H54 (cell line): ENCODE measurements around the gene CELF1.
"Not testable (repeated sequence)": the region's sequence is repeated elsewhere in the genome, so short reads cannot be mapped to it uniquely, and the experiment has no call there.

Experiments used
- DNase-seq: peaks from one replicate; pipeline ENCODE4 v3.0.0; 2011; ENCODE audit warnings: low spot score, mixed read lengths; ENCODE audit not compliant: insufficient read length
- FAIRE-seq: peaks from 3 replicates; lab custom pipeline; 2011; peaks lifted over from hg19 to GRCh38; lab: Jason Lieb, UNC
- POLR2A ChIP-seq: IDR thresholded peaks from 2 replicates; pipeline ENCODE4 v1.6.1; 2011; ENCODE audit warnings: low read depth, mild to moderate bottlenecking, low read length

The CELF1 gene

GRCh38 chr11:47466701-47467250, 86.2 kb downstream of the CELF1 start:
- DNase-seq = peak; percentile 85
- no peak for TF ChIP-seq POLR2A
- peak; percentile 89 for FAIRE-seq

GRCh38 chr11:47466201-47466600, 86.7 kb downstream of the CELF1 start:
- FAIRE-seq (no peak), DNase-seq (no peak)
- TF ChIP-seq POLR2A = no peak

DNA sequence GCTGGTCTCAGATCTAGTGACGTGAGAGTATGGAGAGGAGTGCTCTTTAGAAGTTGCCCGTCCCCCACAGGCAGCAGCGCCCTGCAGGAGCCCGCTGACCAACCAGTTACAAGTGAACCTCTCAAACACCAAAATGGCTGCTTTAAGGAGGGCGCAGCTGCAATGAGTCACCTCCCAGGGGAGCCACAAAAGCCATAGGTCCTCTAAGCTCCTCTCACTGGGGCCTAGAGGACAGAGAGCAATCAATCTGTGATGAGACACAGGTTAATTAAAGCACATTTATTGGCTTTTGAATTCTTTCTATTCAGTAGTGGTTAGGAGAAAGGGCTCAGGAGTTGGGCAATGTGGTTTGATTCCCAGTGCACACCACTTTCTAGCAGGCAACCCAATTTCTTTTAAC, 88.4 kb downstream of the CELF1 start:
- no peak for TF ChIP-seq POLR2A
- DNase-seq = peak; percentile 76

GRCh38 chr11:47461876-47462275, 91.1 kb downstream of the CELF1 start:
- no peak for TF ChIP-seq POLR2A
- FAIRE-seq = no peak
- DNase-seq = no peak

More for the DNA sequence above, 88.4 kb downstream of the CELF1 start:
- peak; percentile 75 for FAIRE-seq

DNA sequence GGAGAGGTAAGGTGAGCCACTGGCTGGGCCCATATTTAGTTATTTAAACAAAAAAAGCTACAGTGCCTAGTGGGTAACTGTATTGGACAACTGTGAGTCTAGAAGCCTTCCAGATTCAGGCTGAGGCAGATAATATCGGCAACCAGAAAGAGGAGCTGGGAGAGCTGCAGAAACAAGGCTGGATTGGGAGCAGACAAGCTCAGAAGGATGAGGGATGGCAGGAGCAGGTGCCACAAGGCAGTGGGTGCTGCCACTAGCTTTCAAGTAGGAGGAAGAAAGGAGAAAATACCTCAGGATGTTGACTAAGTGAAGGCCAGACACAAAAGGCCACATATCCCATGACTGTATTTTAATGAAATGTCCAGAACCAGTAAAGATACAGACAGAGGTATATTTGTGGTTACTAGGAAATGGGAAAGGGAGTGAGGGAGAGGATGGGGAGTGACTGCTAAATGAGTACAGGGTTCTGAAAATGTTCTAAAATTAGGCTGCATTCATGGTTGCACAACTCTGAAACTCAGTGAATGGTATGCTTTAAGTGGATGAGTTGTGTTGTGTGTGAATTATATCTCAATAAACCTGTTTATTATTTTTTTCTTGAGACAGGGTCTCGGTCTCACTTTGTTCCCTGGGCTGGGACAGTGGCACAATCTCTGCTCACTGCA, 92.2 kb downstream of the CELF1 start:
- no peak for DNase-seq
- FAIRE-seq = no peak
- no peak for TF ChIP-seq POLR2A

DNA sequence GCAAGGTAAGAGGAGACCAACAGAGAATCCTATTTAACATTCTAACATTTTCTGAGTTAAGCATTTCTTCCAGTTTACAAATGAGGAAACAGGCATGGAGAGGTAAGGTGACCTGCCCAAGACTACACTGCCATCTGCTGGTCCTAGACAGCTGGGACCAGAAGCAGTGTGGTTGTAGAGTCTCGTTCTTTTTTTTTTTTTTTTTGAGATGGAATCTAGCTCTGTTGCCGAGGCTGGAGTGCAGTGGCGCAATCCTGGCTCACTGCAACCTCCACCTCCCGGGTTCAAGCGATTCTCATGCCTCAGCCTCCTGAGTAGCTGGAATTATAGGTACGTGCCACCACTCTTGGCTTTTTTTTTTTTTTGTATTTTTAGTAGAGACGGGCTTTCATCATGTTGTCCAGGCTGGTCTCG, 98.7 kb downstream of the CELF1 start:
- DNase-seq = peak; percentile 53
- FAIRE-seq = not testable (repeated sequence)

DNA sequence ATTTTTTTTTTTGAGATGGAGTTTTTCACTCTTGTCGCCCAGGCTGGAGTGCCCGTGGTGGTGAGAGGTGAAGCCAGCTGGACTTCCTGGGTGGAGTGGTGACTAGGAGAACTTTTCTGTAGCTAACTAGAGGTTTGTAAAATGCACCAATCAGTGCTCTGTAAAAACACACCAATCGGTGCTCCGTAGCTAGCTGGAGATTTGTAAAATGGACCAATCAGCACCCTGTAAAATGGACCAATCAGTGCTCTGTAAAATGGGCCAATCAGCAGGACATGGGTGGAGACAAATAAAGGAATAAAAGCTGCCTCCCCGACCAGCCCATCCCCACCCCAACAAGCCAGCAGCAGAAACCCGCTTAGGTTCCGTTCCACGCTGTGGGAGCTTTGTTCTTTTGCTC, 99.6 kb downstream of the CELF1 start:
- no peak for DNase-seq
- no peak for TF ChIP-seq POLR2A
- FAIRE-seq = no peak

GRCh38 chr11:47451990-47452389, 100.9 kb downstream of the CELF1 start:
- DNase-seq (no peak), FAIRE-seq (no peak)
- no peak for TF ChIP-seq POLR2A

- FAIRE-seq = no peak
- no peak for TF ChIP-seq POLR2A
- no peak for DNase-seq
Measured at GRCh38 chr11:47451436-47451835, 101.5 kb downstream of the CELF1 start.

GRCh38 chr11:47449541-47449940, 103.4 kb downstream of the CELF1 start:
- no peak for TF ChIP-seq POLR2A
- DNase-seq (no peak), FAIRE-seq (no peak)

- no peak for TF ChIP-seq POLR2A
- no peak for DNase-seq
- no peak for FAIRE-seq
Measured at GRCh38 chr11:47448566-47449427, 104.1 kb downstream of the CELF1 start, which contains the start of gene RAPSN. RAPSN (minus strand) TSS chr11:47449136; CDS start chr11:47448964, 172 bp downstream.

DNA sequence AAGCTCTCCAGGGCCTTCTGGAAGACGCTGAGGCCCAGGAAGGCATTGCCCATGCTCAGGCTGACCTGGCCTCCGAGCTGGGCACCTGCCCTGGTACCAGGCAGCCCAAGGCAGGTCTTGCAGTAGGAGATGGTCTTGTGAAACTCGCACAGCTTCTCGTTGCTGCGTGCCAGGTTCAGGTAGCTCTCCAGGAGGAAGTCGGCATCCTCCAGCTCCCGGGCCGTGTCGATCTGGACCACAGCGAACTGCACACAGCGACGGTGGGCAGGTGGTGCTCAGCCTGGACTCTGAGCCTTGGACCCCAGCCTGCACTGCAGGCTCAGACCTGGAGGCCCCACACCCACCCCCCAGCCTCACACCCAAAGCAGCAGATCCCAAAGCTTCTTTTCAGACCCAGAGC, 105.0 kb downstream of the CELF1 start:
- TF ChIP-seq POLR2A = no peak
- DNase-seq (no peak), FAIRE-seq (no peak)

- DNase-seq = no peak
- TF ChIP-seq POLR2A = no peak
- FAIRE-seq = no peak
Measured at GRCh38 chr11:47446833-47447232, 106.1 kb downstream of the CELF1 start.

DNA sequence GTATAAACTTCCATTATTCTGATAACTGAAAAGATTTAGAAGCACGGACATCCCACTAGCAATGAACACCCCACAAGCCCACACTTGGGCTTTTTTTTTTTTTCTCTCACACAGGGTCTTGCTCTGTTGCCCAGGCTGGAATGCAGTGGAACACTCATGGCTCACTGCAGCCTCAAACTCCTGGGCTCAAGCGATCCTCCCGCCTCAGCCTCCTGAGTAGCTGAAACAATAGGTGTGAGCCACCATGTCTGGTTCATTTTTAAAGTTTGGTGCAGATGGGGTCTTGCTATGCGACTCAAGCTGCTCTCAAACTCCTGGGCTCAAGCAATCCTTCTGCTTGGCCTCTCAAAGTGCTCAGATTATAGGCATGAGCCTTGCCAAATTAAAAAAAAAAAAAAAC, 107.1 kb downstream of the CELF1 start:
- TF ChIP-seq POLR2A = no peak
- FAIRE-seq (no peak), DNase-seq (no peak)

- no peak for FAIRE-seq
- no peak for DNase-seq
- no peak for TF ChIP-seq POLR2A
Measured at GRCh38 chr11:47443817-47444216, 109.1 kb downstream of the CELF1 start.
